GM19025 (cell line): ENCODE data around the gene ACE.

Experiments used
- ATAC-seq: cut with Tn5 transposase; IDR thresholded peaks from one replicate; pipeline ENCODE4 v1.9.1; 2021; ENCODE audit warnings: mild to moderate bottlenecking, low read depth, moderate library complexity; ENCODE audit not compliant: unreplicated experiment

Gene ACE

DNA sequence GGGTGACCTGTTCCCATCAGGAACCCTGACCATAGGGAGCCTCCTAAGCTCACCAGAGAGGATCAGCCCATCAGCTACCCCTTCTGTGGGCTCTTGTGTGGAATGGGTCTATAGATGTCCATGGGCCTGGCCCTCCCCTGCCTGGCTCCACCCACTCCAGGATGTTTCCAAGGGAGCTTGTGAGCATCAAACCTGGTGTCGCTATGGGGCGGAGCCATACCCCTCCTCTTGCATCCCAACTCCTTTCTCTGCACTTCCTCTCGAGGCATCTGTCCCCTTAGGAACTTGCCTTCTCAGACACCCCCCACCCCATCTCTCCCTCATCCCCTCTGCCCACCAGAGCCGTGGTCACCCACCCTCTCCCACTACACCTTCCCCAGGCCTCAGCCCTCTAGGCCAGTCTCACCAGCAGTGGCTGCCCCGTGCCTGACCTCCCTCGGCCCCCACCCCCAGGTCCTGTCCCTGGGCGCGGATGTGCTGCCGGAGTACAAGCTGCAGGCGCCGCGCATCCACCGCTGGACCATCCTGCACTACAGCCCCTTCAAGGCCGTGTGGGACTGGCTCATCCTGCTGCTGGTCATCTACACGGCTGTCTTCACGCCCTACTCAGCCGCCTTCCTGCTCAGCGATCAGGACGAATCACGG lies 56.7 kb downstream of the ACE start:
- ATAC-seq: no peak

DNA sequence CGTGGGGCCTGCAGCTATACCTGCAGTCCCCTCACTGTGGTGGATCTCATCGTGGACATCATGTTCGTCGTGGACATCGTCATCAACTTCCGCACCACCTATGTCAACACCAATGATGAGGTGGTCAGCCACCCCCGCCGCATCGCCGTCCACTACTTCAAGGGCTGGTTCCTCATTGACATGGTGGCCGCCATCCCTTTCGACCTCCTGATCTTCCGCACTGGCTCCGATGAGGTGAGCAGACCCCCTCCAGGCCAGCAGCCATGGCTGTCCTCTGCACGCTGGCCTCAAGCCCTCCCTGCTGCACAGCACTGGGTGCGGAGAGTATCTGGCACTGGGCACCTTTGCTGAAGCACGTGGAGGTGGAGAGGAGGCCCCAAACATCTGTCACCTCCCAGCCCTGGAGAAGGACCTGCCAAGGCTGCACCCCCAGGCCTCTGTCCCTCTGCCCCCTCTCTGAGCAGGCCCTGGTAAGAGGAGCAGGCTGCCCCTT lies 57.3 kb downstream of the ACE start:
- no peak for ATAC-seq

DNA sequence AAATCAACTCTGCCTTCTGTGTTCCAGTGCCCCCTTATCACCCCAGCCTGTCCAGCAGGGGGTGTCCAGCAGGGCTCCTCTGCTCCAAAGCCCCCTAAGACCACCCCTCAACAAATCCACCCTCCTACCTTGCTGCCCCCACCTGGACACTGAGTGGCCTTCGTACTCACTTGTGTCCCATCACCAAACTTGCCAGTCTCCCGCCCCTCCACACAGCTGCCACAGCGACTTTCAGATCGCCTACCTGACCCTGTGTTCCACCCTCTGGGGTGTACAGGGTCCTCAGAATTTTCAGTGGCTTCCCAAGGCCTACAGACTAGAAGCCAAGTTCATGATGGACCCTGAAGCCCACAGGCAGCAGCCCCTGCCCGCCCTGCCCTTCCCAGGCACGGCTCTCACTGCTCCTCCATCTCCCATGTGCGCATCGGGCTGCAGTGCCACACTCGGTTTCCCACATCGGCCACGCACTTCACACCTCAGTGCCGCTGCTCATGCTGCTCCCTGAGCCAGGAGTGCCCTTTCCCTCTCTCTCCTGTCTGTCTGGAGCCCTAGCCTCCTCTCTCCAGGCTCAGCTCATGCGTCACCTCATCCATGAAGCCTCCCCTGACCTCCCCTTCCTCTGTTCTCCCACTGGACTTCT lies 58.1 kb downstream of the ACE start:
- no peak for ATAC-seq

DNA sequence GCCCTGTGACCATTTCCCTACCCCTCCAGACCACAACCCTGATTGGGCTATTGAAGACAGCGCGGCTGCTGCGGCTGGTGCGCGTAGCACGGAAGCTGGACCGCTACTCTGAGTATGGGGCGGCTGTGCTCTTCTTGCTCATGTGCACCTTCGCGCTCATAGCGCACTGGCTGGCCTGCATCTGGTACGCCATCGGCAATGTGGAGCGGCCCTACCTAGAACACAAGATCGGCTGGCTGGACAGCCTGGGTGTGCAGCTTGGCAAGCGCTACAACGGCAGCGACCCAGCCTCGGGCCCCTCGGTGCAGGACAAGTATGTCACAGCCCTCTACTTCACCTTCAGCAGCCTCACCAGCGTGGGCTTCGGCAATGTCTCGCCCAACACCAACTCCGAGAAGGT lies 58.8 kb downstream of the ACE start:
- ATAC-seq: no peak

DNA sequence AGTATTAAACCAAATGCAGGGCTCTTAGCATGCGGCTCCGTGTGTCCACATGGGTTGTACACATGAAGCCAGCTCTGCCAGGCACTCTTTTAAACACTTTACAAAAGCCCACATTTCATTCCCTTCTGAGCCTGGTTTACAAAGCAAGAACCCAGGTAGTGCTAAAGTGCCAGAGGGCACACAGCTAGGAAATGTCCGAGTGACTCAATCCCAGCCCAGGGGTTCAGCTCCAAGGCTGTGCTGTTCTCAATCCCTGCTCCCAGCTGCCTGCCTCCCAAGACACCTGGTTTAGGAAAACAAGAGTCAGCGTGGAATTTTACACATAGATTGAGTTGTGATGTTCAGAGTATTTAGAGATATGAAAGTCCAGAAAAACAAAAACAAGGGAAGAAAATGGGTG lies 60.1 kb downstream of the ACE start:
- ATAC-seq: no peak

DNA sequence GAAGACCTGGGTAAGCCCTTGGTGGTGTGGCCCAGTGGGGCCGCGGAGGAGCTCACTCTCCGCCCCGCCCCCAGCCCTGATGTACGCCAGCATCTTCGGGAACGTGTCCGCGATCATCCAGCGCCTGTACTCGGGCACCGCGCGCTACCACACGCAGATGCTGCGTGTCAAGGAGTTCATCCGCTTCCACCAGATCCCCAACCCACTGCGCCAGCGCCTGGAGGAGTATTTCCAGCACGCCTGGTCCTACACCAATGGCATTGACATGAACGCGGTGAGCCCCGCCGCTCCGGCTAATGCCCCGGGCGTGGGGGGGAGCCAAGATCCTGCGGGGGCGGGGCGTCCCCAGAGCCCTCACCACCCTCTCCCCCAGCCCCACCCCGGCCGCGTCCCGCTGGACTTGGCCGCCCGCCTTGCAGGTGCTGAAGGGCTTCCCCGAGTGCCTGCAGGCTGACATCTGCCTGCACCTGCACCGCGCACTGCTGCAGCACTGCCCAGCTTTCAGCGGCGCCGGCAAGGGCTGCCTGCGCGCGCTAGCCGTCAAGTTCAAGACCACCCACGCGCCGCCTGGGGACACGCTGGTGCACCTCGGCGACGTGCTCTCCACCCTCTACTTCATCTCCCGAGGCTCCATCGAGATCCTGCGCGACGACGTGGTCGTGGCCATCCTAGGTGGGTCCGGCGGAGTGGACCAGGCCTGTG lies 61.3 kb downstream of the ACE start:
- ATAC-seq: no peak

DNA sequence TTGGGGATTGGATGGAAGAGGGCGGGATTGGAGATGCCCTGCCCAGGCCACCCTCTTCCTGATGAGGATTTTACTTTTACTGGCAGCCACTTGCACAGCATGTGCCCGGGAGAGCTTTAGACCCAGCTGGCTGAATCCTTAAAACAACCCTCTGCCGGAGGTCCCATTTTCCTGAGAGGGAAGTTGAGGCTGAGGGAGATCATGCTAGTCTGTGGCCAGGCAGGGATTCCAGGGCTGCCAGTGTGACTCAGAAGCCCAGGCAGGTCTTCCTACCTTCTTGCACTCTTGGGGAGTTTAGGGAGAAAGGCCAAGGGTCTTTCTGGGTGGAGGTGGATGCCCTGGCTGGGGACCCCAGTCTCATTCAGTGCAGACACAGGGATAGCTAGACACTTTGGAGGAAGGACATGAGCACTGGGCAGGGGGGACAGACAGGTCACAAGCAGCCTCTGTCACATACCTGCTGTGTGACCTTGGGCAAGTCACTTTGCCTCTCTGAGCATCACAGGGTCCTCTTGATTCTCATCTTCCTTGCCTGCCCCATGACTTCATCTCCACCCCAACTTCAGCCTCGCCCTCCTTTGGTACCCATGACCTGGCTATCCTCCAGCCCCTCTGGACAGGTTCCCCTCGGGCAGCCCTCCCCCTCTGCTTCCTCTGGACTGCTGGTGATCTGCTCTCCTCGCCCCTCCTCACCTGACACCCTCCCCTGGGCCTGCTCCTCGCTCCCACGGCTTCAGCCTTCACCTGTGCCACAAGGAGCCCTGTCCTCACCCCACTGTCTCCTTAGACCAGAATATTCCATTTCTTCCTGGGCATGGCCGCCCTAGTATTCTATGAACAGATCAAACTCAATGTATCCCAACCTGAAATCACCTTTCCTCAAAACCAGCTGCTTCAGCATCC lies 62.1 kb downstream of the ACE start:
- no peak for ATAC-seq

DNA sequence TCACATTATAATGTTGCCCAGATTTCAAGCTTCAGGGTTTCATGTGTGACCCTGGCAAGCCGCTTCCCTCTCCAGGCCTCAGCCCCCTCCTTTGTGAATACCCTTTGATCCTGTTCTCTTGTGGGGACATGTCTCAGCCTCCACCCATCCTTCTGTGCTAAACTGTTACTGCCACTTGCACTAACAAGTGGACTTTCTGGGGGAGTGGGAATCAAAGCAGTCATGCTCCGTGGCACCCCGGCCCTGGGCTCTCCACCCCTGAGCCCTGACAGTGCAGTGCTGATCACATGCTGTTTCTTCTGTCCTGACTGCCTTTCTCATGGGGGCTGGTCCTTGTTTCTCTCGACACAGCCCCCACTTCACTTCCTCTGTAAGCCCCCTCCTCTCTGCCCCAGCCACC lies 63.7 kb downstream of the ACE start:
- no peak for ATAC-seq

DNA sequence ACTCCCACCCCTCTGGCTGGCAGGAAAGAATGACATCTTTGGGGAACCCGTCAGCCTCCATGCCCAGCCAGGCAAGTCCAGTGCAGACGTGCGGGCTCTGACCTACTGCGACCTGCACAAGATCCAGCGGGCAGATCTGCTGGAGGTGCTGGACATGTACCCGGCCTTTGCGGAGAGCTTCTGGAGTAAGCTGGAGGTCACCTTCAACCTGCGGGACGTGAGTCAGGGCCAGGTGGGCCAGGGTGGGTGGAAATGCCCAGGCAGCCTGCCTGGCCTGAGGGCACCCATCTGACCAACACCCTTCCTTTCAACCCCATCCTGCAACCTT lies 65.3 kb downstream of the ACE start:
- ATAC-seq: no peak

DNA sequence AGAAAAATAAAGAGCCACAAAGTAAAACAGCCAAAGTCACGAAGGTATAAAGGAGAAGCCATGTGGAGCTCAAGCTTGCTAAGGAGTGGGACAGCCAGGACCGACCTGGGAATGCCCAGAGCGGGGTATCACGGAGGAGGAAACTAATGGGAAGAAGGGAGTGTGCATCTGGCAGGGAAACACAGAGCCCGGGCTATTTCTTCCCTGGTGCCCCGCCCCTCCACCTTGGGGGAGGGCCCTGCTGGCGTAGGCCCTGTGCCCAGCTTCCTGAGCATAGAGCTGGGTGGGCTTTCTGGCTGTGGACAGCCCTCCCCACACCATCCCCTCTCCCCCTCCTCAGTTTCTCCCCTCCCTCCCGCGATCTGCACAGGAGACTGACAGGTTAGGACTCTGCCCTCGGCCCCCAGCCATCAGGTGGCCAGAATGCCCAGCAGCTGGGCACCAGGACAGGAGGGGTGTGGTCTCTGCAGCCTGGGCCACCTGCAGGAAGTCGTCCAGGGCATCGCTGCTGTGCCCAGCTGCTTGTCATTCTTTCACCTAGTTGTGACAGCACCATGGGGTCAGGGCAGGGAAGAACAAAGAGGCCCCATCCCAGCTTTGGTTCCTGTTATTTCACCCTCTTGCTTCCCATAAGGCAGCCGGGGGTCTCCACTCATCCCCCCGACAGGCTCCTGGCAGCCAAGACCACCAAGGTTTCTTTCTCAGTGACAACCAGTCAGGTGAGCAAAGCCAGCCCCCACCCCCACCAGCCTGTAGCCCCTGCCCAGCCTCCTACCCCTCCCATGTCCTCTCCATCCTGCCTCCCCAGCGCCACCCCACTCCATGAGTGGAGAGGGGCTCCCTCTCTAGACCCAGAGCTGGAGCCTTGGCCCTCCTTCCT lies 66.3 kb downstream of the ACE start:
- no peak for ATAC-seq

DNA sequence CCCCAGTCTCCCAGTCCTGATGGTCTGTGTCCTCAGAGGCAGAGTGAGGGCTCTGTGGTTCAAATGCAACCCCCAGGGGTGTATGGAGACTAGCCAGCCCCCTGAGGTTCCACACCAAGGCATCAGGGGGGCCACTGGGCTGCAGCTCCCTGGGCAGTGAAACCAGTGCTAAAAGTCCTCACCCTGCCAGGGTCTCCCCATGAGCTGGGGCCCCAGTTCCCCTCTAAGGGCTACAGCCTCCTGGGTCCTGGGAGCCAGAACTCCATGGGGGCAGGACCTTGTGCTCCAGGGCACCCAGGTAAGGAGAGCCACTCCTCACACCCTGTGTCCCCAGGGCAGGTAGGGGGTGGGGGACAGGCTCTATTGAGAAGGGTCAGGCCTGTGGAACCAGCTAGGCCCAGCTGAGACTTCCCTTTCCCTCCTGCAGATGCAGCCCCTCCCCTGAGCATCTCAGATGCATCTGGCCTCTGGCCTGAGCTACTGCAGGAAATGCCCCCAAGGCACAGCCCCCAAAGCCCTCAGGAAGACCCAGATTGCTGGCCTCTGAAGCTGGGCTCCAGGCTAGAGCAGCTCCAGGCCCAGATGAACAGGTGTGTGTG lies 67.1 kb downstream of the ACE start:
- no peak for ATAC-seq

DNA sequence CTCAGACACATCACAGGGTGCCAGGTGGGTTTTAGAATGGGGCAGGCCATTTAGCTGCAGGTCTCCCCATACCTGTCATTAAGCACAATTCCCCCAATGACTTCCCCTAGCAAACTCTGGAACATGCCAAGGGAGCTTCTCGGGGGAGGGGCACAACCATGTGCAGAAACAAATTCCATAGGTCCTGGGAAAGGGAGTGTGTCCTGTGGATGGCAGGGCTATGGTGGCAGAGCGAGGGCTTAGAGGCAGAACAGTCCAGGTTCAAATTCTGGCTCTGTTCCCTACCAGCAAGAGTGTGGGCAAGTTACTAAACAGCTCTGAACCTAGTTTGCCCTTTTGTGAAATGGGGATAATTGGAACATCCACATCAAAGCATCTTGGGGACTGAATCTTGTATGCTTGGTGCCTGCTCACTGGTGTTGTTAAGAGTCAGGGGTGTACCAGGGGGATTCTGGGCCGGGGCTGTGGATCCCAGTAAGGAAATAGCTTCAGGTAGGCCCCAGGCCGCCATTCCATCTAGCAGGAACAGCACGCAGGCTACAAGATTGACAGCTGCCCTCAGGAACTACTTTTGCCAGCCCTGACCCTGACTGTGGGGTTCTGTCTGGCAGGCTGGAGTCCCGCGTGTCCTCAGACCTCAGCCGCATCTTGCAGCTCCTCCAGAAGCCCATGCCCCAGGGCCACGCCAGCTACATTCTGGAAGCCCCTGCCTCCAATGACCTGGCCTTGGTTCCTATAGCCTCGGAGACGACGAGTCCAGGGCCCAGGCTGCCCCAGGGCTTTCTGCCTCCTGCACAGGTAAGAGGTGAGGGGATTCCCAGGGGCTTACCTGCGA lies 67.8 kb downstream of the ACE start:
- no peak for ATAC-seq

DNA sequence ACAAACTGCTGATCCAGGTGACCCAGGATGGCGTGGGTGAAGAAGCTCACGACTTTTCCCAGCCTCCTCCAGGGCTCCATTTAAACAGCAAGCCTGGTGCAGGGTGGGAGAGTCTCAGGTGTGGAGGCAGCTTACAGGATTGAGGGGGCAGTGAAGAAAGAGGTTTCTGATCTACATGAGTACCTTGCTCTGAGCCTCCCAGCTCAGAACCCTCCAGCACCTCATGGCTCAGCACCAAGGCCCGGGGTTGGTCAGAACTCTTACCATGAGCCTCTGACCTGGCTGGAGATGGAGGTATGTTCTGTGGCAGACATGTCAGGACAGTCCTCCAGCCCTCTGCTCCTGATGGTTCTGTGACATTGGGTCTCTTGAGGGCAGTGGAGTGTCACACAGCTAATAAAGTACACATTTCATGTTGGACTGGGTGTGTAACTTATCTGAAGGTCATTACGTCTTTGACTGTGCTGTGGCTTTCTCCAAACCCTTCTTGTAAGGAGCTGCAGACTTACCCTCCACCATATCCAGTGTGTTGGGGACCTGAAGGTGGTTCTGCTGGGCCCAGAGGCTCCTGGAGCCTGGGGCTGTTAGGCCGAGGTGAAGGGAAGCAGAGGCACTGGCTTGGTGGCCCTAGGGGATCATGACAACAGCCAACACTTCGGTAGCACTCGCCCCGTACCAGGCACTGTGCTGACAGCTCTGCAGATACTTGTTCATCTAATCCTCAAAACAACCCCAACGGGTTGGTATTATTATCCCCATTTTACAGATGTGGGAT lies 69.6 kb downstream of the ACE start:
- ATAC-seq: no peak

DNA sequence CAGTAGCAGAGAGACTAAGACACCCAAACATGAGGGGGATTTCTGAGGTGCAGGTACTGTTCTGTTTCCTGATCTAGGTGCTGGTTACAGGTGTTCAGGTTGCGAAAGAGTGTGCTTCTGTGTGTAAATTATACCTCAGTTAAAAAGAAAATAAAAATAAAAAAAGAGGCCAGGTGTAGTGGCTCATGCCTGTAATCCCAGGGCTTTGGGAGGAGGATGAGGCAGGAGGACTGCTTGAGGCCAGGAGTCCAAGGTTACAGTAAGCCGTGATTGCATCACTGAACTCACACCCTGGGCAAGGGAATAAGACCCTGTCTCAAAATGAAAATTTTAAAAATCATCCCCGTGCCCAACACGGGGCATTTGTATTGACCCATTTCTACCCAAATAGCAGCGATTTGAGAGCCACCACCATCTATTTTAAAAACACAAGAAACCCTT lies 70.2 kb downstream of the ACE start:
- no peak for ATAC-seq
